ENCODE data around the gene ELOVL4. TPM values are rescaled to one million over a fixed set of nuclear protein-coding genes. Genes with fewer than 3 reads are reported as not detected.

ELOVL4 gene
- total RNA-seq, 1 experiment from 2014 or later: 8.5 TPM

DNA sequence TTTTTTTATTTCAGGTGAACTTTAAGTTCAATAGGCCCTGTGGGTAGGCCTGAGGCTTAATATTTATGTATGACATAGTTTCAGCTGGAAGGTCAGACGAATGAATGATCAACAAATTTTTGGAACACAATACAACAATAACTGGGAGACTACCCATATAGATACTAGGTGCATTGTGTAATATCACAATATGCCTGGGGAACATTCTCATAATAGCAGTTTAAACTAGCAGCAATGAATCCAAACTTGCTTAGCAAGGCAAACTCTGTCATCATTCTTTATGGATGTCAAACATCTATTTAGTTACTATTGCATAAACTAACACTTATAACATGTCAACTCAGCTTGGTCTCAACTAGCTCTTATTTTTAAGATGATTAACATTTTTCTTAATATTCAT is 49.3 kb downstream of the ELOVL4 start (continued):
- TF ChIP-seq, protein P1, sequence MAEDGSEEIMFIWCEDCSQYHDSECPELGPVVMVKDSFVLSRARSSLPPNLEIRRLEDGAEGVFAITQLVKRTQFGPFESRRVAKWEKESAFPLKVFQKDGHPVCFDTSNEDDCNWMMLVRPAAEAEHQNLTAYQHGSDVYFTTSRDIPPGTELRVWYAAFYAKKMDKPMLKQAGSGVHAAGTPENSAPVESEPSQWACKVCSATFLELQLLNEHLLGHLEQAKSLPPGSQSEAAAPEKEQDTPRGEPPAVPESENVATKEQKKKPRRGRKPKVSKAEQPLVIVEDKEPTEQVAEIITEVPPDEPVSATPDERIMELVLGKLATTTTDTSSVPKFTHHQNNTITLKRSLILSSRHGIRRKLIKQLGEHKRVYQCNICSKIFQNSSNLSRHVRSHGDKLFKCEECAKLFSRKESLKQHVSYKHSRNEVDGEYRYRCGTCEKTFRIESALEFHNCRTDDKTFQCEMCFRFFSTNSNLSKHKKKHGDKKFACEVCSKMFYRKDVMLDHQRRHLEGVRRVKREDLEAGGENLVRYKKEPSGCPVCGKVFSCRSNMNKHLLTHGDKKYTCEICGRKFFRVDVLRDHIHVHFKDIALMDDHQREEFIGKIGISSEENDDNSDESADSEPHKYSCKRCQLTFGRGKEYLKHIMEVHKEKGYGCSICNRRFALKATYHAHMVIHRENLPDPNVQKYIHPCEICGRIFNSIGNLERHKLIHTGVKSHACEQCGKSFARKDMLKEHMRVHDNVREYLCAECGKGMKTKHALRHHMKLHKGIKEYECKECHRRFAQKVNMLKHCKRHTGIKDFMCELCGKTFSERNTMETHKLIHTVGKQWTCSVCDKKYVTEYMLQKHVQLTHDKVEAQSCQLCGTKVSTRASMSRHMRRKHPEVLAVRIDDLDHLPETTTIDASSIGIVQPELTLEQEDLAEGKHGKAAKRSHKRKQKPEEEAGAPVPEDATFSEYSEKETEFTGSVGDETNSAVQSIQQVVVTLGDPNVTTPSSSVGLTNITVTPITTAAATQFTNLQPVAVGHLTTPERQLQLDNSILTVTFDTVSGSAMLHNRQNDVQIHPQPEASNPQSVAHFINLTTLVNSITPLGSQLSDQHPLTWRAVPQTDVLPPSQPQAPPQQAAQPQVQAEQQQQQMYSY (CRISPR knock-in tag; IDR thresholded peaks at IDR 0.05): no peak

DNA sequence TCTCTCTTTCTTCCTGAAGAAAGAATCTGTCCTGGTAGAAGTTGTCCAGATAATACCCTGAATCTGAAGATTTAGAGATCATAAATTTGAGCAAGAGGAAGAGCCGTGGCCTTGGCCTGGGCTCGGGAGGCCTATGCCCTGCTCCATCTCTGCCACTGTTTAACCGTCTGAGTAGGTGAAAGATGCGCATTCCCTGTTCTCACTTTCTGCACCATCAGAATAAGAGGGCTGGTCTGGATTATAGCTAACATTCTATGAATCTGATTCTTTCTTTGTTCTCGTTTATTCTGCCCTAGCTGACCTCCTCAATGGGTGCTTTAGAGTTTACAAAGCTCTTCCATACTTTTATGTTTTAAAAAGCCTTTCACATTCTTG is 51.3 kb downstream of the ELOVL4 start:
- H3K27ac Mint-ChIP-seq: no peak overlapping the region
- TF ChIP-seq ZBTB21 (CRISPR knock-in tag; IDR thresholded peaks at IDR 0.05; ENCODE audit: borderline replicate concordance) (no peak), FOXK1 (CRISPR knock-in tag; IDR thresholded peaks at IDR 0.05) (no peak), MXD4 (CRISPR knock-in tag; IDR thresholded peaks at IDR 0.05; ENCODE audit: borderline replicate concordance) (no peak), OVOL2 (CRISPR knock-in tag; IDR thresholded peaks at IDR 0.05; ENCODE audit: borderline replicate concordance) (no peak), IRF2 (CRISPR knock-in tag; IDR thresholded peaks at IDR 0.05; ENCODE audit: borderline replicate concordance, low read depth) (no peak)
- TF ChIP-seq, protein P2, sequence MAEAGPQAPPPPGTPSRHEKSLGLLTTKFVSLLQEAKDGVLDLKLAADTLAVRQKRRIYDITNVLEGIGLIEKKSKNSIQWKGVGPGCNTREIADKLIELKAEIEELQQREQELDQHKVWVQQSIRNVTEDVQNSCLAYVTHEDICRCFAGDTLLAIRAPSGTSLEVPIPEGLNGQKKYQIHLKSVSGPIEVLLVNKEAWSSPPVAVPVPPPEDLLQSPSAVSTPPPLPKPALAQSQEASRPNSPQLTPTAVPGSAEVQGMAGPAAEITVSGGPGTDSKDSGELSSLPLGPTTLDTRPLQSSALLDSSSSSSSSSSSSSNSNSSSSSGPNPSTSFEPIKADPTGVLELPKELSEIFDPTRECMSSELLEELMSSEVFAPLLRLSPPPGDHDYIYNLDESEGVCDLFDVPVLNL (CRISPR knock-in tag; IDR thresholded peaks at IDR 0.05; ENCODE audit: borderline replicate concordance, low read depth): no peak
- TF ChIP-seq, protein P3, sequence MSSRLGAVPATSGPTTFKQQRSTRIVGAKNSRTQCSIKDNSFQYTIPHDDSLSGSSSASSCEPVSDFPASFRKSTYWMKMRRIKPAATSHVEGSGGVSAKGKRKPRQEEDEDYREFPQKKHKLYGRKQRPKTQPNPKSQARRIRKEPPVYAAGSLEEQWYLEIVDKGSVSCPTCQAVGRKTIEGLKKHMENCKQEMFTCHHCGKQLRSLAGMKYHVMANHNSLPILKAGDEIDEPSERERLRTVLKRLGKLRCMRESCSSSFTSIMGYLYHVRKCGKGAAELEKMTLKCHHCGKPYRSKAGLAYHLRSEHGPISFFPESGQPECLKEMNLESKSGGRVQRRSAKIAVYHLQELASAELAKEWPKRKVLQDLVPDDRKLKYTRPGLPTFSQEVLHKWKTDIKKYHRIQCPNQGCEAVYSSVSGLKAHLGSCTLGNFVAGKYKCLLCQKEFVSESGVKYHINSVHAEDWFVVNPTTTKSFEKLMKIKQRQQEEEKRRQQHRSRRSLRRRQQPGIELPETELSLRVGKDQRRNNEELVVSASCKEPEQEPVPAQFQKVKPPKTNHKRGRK (CRISPR knock-in tag; IDR thresholded peaks at IDR 0.05; ENCODE audit: borderline replicate concordance): no peak
- TF ChIP-seq, protein P4, sequence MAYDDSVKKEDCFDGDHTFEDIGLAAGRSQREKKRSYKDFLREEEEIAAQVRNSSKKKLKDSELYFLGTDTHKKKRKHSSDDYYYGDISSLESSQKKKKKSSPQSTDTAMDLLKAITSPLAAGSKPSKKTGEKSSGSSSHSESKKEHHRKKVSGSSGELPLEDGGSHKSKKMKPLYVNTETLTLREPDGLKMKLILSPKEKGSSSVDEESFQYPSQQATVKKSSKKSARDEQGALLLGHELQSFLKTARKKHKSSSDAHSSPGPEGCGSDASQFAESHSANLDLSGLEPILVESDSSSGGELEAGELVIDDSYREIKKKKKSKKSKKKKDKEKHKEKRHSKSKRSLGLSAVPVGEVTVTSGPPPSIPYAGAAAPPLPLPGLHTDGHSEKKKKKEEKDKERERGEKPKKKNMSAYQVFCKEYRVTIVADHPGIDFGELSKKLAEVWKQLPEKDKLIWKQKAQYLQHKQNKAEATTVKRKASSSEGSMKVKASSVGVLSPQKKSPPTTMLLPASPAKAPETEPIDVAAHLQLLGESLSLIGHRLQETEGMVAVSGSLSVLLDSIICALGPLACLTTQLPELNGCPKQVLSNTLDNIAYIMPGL (CRISPR knock-in tag; IDR thresholded peaks at IDR 0.05): no peak
- TF ChIP-seq, protein P5, sequence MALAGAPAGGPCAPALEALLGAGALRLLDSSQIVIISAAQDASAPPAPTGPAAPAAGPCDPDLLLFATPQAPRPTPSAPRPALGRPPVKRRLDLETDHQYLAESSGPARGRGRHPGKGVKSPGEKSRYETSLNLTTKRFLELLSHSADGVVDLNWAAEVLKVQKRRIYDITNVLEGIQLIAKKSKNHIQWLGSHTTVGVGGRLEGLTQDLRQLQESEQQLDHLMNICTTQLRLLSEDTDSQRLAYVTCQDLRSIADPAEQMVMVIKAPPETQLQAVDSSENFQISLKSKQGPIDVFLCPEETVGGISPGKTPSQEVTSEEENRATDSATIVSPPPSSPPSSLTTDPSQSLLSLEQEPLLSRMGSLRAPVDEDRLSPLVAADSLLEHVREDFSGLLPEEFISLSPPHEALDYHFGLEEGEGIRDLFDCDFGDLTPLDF (CRISPR knock-in tag; IDR thresholded peaks at IDR 0.05): no peak
- TF ChIP-seq, protein P6, sequence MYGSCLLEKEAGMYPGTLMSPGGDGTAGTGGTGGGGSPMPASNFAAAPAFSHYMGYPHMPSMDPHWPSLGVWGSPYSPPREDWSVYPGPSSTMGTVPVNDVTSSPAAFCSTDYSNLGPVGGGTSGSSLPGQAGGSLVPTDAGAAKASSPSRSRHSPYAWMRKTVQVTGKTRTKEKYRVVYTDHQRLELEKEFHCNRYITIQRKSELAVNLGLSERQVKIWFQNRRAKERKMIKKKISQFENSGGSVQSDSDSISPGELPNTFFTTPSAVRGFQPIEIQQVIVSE (CRISPR knock-in tag; IDR thresholded peaks at IDR 0.05; ENCODE audit: borderline replicate concordance): no peak
- TF ChIP-seq, protein P7, sequence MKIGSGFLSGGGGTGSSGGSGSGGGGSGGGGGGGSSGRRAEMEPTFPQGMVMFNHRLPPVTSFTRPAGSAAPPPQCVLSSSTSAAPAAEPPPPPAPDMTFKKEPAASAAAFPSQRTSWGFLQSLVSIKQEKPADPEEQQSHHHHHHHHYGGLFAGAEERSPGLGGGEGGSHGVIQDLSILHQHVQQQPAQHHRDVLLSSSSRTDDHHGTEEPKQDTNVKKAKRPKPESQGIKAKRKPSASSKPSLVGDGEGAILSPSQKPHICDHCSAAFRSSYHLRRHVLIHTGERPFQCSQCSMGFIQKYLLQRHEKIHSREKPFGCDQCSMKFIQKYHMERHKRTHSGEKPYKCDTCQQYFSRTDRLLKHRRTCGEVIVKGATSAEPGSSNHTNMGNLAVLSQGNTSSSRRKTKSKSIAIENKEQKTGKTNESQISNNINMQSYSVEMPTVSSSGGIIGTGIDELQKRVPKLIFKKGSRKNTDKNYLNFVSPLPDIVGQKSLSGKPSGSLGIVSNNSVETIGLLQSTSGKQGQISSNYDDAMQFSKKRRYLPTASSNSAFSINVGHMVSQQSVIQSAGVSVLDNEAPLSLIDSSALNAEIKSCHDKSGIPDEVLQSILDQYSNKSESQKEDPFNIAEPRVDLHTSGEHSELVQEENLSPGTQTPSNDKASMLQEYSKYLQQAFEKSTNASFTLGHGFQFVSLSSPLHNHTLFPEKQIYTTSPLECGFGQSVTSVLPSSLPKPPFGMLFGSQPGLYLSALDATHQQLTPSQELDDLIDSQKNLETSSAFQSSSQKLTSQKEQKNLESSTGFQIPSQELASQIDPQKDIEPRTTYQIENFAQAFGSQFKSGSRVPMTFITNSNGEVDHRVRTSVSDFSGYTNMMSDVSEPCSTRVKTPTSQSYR (CRISPR knock-in tag; IDR thresholded peaks at IDR 0.05): no peak
- no peaks in the 10 kb centered on the region for H3K27me3 Mint-ChIP-seq (ENCODE audit: low read depth)
- no peak overlapping the region for H3K4me3 Mint-ChIP-seq
- peaks cover 15% of the 10 kb centered on the region for H3K36me3 Mint-ChIP-seq
- ATAC-seq (no peak), DNase-seq (ENCODE audit: low spot score) (no peak)
- no peaks in the 10 kb centered on the region for H3K4me1 Mint-ChIP-seq
- H3K9me3 Mint-ChIP-seq: peaks cover 25% of the 10 kb centered on the region
- ChIA-PET CTCF (interaction anchor here (0.6 to 1.1 kb wide), 3 partner anchors 26 to 53 kb away, joined by 3 to 4 read pairs (median 3); no protein-coding TSS in a partner anchor), POLR2A (no interaction called here)

Measured in WTC11 (cell line).